SIG-M5 treated with dmso at 0.1 percent for 504 hours (cell line): ENCODE results near the gene MRPL58.
A peak's percentile ranks its signal among the peaks of the same experiment; 100 is the strongest.
"Not testable (repeated sequence)": the region's sequence is repeated elsewhere in the genome, so short reads cannot be mapped to it uniquely, and the experiment has no call there.

Source experiments
- DNase-seq: peaks from one replicate; lab custom pipeline; 2025; ENCODE audit not compliant: unreplicated experiment; lab: John Stamatoyannopoulos, UW

The MRPL58 gene

DNA sequence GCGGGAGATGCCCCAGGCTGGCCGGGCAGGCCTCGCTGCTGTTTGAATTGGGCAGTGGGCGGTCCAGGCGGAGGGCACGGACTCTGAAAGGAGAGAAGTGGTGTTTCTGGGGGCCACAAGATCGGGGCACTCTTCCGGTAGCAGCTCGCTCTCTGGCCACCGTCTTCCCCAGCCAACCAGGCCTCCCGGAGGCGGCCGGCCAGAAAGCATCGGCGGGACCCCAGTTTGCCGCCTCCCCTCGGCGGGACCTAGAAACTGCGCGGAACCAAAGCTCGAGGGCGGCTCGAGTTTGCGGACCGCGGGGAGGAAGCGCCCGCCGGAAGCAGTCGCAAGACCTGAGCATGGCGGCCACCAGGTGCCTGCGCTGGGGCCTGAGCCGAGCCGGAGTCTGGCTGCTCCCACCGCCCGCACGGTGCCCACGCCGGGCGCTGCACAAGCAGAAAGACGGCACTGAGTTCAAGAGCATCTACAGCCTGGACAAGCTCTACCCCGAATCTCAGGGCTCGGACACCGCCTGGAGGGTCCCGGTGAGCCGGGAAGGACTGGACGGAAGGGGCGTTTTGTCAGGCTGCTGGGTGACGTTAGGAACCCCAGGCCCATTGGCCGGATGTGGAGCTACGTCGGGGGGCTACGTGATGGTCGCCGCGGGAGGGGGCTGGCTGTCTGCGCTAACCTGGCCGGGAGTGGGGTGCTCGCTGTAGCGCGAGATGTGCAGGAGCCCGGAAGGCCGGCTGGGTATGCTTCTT, at the start of gene MRPL58:
MRPL58 (plus strand) TSS at position 325 of the 746 bp plus-strand sequence; CDS start at position 342, 17 bp downstream.
- peak; percentile 78 for DNase-seq

- peak; percentile 21 for DNase-seq
Measured at GRCh38 chr17:74963656-74964055, 48.8 kb upstream of the MRPL58 start.

- no peak for DNase-seq
Measured at GRCh38 chr17:74964246-74964761, 48.2 kb upstream of the MRPL58 start.

DNA sequence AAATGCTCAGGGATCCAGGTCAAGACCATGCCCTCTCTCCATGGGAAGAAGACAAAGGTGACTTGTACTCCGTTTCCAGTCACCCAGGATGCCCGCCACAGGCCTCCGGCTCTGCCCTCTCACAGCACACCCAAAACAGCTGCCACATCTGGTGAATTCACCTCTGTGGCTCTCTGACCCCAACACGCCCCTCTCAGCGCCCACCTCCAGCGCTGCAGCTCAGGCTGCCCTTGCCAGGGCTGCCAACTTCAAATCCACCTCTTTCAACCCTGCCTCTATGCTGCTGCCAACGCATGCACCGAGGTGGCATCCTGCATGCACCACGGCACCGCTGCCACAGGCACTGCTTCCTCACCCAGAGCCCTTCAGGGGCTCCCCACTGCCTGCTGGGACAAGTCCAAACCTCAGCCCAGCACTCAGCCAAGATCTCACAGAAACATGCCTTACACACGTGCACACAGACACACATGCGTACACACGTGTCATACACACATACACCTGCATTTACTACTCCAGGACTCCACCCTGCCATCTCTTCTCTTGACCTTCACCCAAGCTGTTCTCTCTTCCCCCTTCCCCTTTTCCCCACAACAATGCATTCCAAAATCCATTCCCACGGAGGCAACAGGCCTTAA, 47.4 kb upstream of the MRPL58 start:
- DNase-seq, result no peak

- DNase-seq, result peak; percentile 6
Measured at GRCh38 chr17:74968361-74968780, 44.1 kb upstream of the MRPL58 start.

DNA sequence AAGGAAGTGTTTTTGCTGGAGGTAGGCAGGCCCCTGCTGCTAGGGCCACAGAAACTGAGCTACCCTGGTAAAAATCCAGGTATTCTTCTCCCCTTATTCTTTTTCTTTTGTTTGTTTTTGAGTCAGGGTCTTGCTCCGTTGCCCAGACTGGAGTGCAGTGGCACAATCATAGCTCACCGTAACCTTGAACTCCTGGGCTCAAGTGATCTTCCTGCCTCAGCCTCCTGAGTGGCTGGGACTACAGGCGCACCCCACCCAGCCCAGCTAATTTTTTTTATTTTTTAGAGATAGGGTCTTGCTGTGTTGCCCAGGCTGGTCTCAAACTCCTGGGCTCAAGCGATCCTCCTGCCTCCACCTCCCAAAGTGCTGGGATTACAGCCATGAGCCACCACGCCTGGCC, 43.0 kb upstream of the MRPL58 start:
- DNase-seq, result not testable (repeated sequence)

- DNase-seq, result no peak
Measured at GRCh38 chr17:74970395-74970794, 42.1 kb upstream of the MRPL58 start.

DNA sequence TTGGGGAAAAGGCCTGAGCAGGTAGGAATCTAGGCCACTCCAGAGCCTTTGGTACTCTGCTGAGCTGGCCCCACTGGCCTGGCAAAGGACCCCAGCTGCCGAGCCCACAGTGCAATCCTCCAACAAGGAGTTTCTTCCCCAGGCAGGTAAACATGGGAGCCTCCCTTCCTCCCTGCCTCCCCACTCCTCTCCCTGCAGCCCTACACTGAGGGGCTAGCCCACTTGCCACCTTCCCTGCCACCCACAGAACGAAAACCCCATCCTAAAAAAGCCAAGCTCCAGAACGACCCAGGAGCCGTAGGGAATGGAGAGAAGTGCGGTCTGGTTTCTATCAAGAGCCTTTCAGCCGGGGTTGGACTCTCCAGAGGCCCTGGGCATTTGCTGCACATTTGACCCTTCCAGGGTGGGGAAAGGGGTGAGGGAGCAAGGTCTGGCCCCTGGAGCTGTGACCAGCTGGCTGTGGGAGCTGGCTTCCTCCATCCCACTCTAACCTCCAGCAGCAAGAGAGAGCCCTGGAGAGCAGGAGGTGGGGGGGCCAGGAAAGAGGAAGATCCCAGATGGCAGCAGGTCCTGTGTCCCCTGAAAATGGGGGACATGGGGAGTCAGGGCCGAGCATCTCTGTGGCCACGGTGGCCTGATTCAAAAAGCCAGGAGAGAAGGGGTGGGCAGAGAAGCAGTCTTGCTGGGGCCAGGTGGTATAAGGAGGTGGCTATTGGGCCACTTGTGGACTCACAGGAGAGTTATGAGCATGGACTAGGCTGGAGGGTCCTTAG, 41.2 kb upstream of the MRPL58 start:
- no peak for DNase-seq

DNA sequence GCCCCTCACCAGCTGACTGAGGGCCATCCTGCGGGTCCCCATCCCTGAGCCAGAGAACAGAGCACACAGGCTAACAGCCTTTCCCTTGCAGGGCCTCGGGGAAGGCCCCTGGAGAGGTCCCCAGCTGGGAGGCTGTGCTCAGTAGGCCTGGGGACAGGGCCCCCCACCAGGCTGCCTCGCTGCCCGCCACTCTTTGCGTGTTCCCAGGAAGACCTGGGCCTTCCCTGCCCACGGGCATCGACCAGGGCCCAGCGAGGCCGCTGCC, 40.7 kb upstream of the MRPL58 start:
- DNase-seq, result no peak

DNA sequence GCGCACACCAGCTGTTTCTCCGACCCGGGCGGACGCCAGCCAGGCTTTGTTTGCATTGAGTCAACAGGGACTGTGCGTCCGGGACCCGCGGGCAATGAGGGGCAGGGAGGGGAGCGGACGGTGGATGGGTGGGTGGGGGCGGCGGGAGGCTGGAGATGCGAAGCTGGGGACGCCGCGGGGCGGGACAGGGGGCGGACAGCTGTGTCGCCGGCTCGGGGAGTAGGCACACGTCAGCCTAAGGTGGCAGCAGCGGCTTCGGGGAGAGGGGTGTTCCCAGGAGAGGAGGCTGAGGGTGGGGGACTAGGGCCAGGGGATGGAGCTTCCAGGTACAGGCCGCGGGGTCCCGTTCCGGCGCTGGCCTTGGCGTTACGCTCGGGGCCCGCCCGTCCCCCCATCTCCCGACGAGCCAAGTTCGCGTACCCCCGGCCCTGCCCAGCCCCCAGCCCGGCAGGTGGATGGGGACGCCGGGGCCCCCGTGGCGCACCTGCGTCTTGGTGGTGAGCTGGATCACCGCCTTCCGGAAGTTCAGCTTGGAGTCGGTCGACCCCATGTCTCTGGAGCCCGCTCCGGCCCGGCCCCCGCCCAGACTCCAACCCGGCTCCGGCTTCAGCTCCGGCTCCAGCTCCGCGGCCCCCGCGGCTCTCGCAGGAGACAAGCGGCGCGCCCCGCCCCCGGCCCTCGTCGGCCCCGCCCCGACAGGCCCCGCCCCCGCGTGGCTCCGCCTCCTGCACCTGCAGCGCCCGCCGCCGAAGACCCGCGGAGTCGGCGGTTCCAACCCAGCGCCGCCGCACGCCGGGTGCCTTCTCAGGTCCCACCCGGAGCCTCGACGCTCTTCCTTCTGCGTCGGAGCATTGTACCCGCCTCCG, 40.1 kb upstream of the MRPL58 start, which contains the start of gene HID1:
HID1 (minus strand) TSS at position 653 of the 866 bp plus-strand sequence; CDS start at position 550, 103 bp downstream.
- peak; percentile 46 for DNase-seq

- DNase-seq, result no peak
Measured at GRCh38 chr17:74972973-74973328, 39.5 kb upstream of the MRPL58 start.

GRCh38 chr17:74975943-74976342, 36.5 kb upstream of the MRPL58 start:
- DNase-seq, result no peak

DNA sequence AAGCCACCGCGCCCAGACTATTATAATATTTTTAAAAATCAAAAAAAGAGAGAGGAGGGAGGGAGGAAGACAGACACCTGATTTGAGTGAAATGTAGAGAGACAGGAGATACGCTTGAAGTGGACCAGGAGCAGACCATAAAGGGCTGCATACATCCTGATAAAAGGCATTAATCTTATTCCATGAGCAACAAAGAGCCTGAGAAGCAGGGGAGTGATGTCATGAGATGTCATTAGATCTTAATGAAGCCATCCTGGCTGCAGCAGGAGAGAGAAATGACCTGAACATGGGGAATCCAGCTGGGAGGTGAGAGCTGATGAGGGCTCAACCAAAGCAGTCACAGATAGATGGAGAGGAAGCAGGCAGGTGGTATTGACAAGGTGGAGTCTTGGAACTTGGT, 34.7 kb upstream of the MRPL58 start:
- no peak for DNase-seq

DNA sequence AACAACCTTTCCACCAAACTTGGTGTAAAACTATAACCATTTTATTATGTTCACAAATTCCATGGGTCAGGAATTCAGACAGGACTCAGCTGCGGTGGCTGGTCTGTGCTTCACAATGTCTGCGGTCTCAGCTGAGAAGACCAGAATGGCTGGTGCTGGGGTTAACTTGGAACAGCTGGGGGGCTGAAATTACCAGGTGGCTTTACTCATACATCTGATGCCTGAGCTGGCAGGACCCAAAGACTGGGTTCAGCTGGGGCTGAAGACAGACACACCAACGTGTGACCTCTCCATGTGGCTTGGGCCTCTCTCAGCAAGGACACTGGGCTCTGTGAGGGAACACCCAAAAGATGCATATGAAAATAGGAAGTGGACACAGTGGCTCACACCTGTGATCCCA, 34.2 kb upstream of the MRPL58 start:
- DNase-seq, result no peak

DNA sequence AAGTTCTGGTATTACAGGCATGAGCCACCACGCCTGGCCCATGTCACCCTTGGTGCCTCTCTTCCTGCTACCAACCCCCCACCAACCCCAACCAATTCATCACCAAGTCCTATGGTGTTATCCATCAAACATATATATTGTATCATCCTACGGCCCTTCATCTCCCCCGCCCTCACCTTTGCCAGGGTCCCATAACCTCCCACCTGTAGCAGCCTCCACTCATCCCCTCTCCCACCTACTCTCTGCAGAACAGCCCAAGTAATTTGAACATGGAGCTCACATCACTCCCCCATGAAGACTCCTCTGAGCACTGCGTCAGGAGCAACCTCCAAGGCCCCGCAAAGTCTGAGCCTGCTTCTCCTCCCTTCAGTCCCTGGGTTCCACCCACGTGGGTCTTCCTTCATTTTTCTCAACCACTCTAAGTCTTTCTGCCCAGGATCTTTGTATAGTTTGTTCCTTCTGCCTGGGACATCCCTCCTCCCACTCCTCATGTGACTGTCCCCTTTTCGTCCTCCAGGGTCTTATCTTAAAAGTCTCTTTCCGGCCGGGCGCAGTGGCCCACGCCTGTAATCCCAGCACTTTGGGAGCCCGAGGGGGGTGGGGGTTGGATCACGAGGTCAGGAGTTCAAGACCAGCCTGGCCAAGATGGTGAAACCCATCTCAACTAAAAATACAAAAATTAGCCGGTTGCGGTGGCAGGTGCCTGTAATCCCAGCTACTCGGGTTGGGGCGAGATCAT, 32.9 kb upstream of the MRPL58 start:
- DNase-seq, result no peak

GRCh38 chr17:74981318-74981978, 31.0 kb upstream of the MRPL58 start:
- no peak for DNase-seq

DNA sequence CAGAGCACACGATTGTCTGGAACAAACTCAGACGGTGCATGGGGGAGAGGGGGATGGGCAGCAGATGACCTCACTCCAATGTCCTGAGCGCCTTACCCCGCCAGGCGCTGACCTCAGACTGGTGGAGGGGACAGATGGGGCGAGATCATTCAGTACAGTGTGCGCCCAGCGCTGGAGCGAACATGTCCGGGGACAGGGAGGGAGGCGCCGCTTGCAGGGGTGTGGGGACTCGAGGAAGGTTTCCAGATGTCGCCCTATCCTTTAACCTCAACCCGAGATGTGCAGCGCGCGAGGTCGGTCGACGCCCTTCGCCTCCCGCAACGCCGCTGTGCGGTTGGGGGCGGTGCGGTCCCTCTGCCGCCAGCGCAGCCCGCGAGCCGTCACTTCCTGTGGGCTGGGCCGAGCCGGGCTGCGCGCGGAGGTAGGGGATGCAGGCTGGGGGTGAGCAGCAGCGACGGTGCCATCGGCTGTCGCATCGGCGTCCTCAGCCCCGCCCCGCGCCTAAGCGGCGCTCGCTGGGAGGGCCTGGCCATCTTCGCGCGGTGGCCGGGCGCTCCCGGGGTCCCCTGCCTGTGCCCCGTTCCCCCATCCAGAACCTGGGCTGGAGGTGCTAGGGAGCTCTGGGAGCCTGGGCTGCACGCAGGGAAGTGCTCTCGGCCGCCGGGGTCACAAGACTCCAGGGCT, 30.3 kb upstream of the MRPL58 start:
- peak; percentile 61 for DNase-seq

DNA sequence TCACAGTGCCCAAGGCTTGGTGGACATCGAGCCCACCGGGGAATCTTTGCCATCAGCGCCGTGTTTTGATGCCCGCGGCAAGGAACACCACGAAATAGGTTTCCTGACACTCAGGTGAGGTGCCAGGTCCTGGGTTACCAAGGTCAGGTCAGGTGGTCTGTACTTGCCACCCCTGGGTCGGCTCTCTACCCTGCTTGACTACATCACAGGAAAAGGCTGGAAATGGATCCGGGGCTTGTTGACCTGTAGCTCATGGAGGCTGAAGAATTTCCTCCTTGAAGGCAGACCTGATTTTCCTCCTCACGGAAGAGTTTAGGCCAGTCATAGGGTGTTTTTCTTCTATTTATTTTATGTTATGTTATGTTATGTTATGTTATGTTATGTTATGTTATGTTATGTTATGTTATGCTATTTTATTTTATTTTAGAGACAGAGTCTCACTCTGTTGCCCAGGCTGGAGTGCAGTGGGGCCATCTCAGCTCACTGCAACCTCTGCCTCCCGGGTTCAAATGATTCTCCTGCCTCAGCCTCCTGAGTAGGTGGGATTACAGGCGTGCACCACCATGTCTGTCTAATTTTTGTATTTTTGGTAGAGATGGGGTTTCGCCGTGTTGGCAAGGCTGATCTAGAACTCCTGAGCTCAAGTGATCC, 29.7 kb upstream of the MRPL58 start:
- DNase-seq, result not testable (repeated sequence)

DNA sequence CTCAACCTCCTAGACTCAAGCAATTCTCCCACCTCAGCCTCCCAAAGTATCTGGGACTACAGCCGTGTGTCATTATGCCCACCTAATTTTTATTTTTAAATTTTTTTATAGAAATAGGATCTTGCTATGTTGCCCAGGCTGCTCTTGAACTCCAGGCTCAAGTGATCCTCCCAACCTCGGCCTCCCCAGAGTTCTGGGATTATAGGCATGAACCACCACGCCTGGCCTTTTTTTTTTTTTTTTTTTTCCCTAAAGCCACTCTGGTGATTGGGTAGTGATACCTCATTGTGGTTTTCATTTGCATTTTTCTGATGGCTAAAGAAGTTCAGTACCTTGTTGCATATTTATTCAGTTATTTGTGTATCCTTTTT, 26.3 kb upstream of the MRPL58 start:
- no peak for DNase-seq
